Activated B cell treated with CpG ODN at 0.5 μM for 24 hours (primary cell): Measurements from ENCODE around the gene EXD3. TPM values are rescaled to one million over a fixed set of nuclear protein-coding genes. Genes with fewer than 3 reads are reported as not detected.
"Not testable (repeated sequence)": the region's sequence is repeated elsewhere in the genome, so short reads cannot be mapped to it uniquely, and the experiment has no call there.

Experiments used
- ATAC-seq: fragments of 200-7000 bp; cut with Tn5 transposase; one replicate; pipeline ENCODE4 v1.10.0; 2021; ENCODE audit warnings: low read depth, mild to moderate bottlenecking, moderate library complexity
- CTCF ChIA-PET: fragments of 350-600 bp; sonication (Branson Sonifier 250); formaldehyde crosslinking; loops from one replicate; lab custom pipeline; 2021; ENCODE audit warnings: antibody characterized with exemption; lab: Charles Lee
- POLR2A ChIA-PET: fragments of 350-600 bp; sonication (Branson Sonifier 250); formaldehyde crosslinking; loops from one replicate; lab custom pipeline; 2021; ENCODE audit warnings: antibody characterized with exemption; lab: Charles Lee
- DNase-seq: peaks from one replicate; pipeline ENCODE4 v3.0.0; 2022
- H3K27ac Mint-ChIP-seq: one replicate; pipeline ENCODE4 v1.8.0; 2020; ENCODE audit warnings: mixed read lengths
- H3K27me3 Mint-ChIP-seq: one replicate; pipeline ENCODE4 v1.8.0; 2021; ENCODE audit warnings: mixed read lengths
- H3K36me3 Mint-ChIP-seq: one replicate; pipeline ENCODE4 v1.8.0; 2021; ENCODE audit warnings: low read depth, mixed read lengths
- H3K4me1 Mint-ChIP-seq: one replicate; pipeline ENCODE4 v1.8.0; 2021; ENCODE audit warnings: mixed read lengths
- H3K4me3 Mint-ChIP-seq: one replicate; pipeline ENCODE4 v1.8.0; 2020; ENCODE audit warnings: mild to moderate bottlenecking, mixed read lengths
- H3K9me3 Mint-ChIP-seq: one replicate; pipeline ENCODE4 v1.8.0; 2020; ENCODE audit warnings: mixed read lengths
- intact Hi-C: fragments of 100-400 bp; cut with micrococcal nuclease; formaldehyde crosslinking; loops from one replicate; pipeline ENCODE4 v1.15.1; 2024
- total RNA-seq: library from RNA; stranded (reverse); gene quantifications from 2 replicates; pipeline ENCODE4 v1.2.3, GENCODE V29; 2022
- TF ChIP-seq, protein P1 (sequence below): fragments of 200-600 bp; IDR thresholded peaks from one replicate; pipeline ENCODE4 v1.8.0; 2022; ENCODE audit warnings: antibody characterized with exemption, mild to moderate bottlenecking

The EXD3 gene
- total RNA-seq, 1 donor from 2014 or later, result 12.8 TPM

DNA sequence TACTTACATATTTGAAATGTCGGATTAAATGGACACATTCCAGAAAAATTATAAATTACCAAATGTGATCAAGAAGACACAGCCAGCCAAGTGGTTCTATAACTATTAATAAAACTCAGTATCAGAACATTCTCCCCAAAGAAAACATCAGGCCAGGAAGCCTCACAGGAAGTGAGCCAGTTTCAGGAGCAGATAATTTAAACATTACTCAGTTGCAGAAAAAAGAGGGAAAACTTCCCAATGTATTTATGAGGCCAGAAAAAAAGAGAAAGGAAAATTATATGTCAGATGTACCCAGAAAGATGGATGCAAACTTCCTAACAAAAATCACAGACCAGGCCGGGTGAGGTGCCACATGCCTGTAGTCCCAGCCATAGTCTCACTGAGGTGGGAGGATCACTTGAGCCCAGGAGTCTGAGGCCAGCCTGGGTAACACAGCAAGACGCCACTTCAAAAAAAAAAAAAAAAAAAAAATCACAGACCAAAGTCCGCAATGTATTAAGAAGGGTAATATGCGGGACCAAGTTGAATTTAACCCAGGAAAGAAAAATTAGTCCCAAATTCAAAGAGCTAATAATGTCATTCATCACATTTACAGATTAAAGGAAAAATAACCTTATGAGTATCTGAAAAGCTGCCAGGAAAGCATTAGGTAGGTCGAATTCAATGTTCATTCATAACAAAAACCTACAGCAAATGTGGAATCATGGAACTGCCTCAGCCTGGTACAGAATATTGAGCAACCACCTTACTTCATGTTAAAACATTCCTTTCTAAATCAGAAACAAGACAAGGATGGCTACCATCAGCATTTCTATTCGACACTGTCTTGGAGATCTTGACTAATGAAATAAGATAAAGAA is 83.7 kb downstream of the EXD3 start:
- Mint-ChIP-seq H3K27me3 (no peaks in the 10 kb centered on the region), H3K4me3 (no peak overlapping the region), H3K9me3 (peaks cover 4% of the 10 kb centered on the region), H3K36me3 (no peaks in the 10 kb centered on the region), H3K4me1 (peaks cover 6% of the 10 kb centered on the region), H3K27ac (no peak overlapping the region)
- CTCF ChIA-PET, result no interaction called here
- TF ChIP-seq, protein P1, sequence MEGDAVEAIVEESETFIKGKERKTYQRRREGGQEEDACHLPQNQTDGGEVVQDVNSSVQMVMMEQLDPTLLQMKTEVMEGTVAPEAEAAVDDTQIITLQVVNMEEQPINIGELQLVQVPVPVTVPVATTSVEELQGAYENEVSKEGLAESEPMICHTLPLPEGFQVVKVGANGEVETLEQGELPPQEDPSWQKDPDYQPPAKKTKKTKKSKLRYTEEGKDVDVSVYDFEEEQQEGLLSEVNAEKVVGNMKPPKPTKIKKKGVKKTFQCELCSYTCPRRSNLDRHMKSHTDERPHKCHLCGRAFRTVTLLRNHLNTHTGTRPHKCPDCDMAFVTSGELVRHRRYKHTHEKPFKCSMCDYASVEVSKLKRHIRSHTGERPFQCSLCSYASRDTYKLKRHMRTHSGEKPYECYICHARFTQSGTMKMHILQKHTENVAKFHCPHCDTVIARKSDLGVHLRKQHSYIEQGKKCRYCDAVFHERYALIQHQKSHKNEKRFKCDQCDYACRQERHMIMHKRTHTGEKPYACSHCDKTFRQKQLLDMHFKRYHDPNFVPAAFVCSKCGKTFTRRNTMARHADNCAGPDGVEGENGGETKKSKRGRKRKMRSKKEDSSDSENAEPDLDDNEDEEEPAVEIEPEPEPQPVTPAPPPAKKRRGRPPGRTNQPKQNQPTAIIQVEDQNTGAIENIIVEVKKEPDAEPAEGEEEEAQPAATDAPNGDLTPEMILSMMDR, result no peak
- DNase-seq (no peak), ATAC-seq (no peak)
- POLR2A ChIA-PET, result interaction anchor here (0.7 kb wide), 1 partner anchor 90 kb away, joined by 4 read pairs; no protein-coding TSS in a partner anchor
- intact Hi-C loops, result no loop called here

GRCh38 chr9:137336735-137337134 is 86.2 kb downstream of the EXD3 start:
- Mint-ChIP-seq H3K9me3 (peaks cover 4% of the 10 kb centered on the region), H3K4me1 (peaks cover 6% of the 10 kb centered on the region), H3K4me3 (no peak overlapping the region), H3K27me3 (peaks cover 4% of the 10 kb centered on the region), H3K27ac (no peak overlapping the region), H3K36me3 (no peaks in the 10 kb centered on the region)
- TF ChIP-seq, protein P1, result no peak
- POLR2A ChIA-PET, result interaction anchor here (0.7 kb wide), 1 partner anchor 250 kb away, joined by 4 read pairs; no protein-coding TSS in a partner anchor
- CTCF ChIA-PET, result no interaction called here
- DNase-seq (no peak), ATAC-seq (no peak)
- intact Hi-C loops, result no loop called here

DNA sequence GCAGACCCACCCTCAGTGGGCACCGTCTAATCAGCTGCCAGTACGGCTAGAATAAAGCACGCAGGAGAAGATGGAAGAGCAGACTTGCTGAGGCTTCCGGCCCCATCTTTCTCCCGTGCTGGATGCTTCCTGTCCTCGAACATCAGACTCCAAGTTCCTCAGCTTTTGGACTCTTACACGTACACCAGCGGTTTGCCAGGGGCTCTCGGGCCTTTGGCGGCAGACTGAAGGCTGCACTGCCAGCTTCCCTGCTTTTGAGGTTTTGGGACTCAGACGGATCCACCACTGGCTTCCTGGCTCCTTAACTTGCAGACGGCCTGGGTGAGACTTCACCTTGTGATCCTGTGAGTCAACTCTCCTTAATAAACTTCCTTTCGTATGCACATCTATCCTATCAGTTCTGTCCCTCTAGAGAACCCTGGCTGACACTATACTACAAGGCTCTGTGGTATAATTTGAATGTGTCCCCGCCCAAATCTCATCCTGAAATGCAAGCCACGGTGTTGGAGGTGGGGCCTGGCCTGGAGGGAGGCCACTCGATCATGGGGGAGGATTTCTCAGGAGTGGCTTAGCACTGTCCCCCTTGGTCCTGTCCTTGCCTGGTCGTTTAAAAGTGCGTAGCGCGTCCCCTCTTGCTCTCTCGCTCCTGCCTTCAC is 89.8 kb downstream of the EXD3 start:
- peaks cover 6% of the 10 kb centered on the region for H3K4me1 Mint-ChIP-seq

GRCh38 chr9:137331929-137332328 is 91.0 kb downstream of the EXD3 start:
- ChIA-PET CTCF (no interaction called here), POLR2A (no interaction called here)
- Mint-ChIP-seq H3K4me1 (peaks cover 15% of the 10 kb centered on the region), H3K27me3 (peaks cover 12% of the 10 kb centered on the region), H3K27ac (no peak overlapping the region), H3K36me3 (no peaks in the 10 kb centered on the region), H3K9me3 (peaks cover 4% of the 10 kb centered on the region), H3K4me3 (no peak overlapping the region)
- DNase-seq (no peak), ATAC-seq (no peak)
- TF ChIP-seq, protein P1, result no peak
- intact Hi-C loops, result no loop called here

More for the DNA sequence above, 89.8 kb downstream of the EXD3 start:
- TF ChIP-seq, protein P1, result no peak
- no peaks in the 10 kb centered on the region for H3K36me3 Mint-ChIP-seq
- ChIA-PET POLR2A (no interaction called here), CTCF (no interaction called here)
- no peak overlapping the region for H3K27ac Mint-ChIP-seq
- no peak overlapping the region for H3K4me3 Mint-ChIP-seq
- ATAC-seq (no peak), DNase-seq (no peak)
- H3K27me3 Mint-ChIP-seq, result peaks cover 5% of the 10 kb centered on the region
- peaks cover 4% of the 10 kb centered on the region for H3K9me3 Mint-ChIP-seq
- intact Hi-C loops, result no loop called here

DNA sequence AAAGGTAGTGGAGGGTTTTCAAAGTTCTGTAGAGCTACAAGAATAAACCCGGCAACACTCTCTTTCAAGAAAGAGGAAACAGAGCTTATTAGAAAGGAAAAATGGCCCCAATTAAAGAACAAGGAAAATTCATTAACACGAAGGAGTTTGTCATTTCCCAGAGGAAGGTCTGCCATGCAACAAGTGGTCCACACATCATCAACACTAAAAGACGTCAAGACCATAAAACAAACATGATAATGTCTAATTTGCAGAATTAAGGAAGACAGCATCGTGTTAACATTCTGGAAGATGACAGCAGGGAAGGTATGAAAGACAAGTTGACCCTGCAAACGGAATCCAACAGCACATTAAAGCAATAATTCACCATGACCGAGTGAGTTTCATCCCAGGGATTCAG is 92.3 kb downstream of the EXD3 start:
- peaks cover 2% of the 10 kb centered on the region for H3K9me3 Mint-ChIP-seq
- H3K36me3 Mint-ChIP-seq, result peaks cover 2% of the 10 kb centered on the region
- H3K4me3 Mint-ChIP-seq, result no peak overlapping the region
- H3K27me3 Mint-ChIP-seq, result peaks cover 14% of the 10 kb centered on the region
- ChIA-PET CTCF (no interaction called here), POLR2A (interaction anchor here (0.8 kb wide), 1 partner anchor 92 kb away, joined by 5 read pairs; the partner anchor contains the start of genes EXD3 and NOXA1)
- intact Hi-C loops, result no loop called here
- TF ChIP-seq, protein P1, result no peak
- H3K27ac Mint-ChIP-seq, result no peak overlapping the region
- DNase-seq (no peak), ATAC-seq (no peak)
- peaks cover 28% of the 10 kb centered on the region for H3K4me1 Mint-ChIP-seq

DNA sequence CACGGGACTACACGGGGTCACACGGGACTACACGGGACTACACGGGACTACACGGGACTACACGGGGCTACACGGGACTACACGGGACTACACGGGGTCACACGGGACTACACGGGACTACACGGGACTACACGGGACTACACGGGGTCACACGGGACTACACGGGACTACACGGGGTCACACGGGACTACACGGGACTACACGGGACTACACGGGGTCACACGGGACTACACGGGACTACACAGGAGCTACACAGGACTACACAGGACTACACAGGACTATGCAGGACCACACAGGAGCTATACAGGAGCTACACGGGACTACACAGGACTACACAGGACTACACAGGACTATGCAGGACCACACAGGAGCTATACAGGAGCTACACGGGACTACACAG is 93.4 kb downstream of the EXD3 start:
- H3K4me3 Mint-ChIP-seq, CTCF ChIA-PET, POLR2A ChIA-PET, DNase-seq, intact Hi-C loops, H3K27ac Mint-ChIP-seq, ATAC-seq, H3K36me3 Mint-ChIP-seq, H3K9me3 Mint-ChIP-seq: not testable (repeated sequence)
- Mint-ChIP-seq H3K4me1 (peaks cover 26% of the 10 kb centered on the region), H3K27me3 (peaks cover 14% of the 10 kb centered on the region)
